ENCODE results near the gene CDCP1. TPM values are rescaled to one million over a fixed set of nuclear protein-coding genes. Genes with fewer than 3 reads are reported as not detected.

The CDCP1 gene
- total RNA-seq, 1 donor, result 7.6 TPM

DNA sequence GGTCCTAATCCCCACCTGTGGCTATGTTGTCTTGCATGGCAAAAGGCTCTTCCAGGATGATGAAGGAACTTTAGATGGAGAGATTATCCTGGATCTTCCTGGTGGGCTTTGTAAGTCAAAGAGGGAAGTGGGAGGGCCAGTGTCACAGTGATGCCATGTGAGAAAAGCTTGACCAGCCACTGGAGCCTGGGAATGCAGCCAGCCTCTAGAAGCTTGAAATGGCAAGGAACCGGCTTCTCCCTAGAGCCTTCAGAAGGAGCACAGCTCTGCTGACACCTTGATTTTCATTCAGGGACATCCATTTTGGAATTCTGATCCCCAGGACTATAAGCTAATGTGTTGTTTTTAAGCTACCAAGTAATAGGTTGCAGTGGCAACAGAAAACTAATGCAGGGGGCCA lies 61.8 kb downstream of the CDCP1 start:
- Histone ChIP-seq H3K4me2 (ENCODE audit: insufficient read depth, low read length) (no peak overlapping the region), H3K27me3 (ENCODE audit: insufficient read depth, low read length) (no peaks in the 10 kb centered on the region)

DNA sequence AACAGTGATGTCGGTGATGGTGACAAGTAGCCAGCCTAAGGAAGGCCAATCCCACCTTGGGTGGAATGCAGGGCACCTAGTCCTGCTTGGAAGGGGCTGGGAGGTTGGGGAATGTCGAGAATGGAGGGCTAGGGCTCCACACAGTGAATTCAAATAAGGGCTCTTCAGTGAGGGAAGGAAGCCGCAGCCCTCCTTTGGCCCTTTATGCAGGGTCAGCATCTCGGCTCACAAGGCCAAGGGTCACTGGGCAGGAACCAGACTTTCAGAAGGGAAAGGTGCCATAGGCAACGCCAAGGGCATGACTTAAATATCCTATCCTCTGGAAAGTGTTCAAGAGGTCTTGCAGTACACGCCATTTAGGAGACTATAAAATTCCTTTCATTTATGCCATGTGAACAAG lies 63.2 kb downstream of the CDCP1 start:
- Histone ChIP-seq H3K36me3 (ENCODE audit: insufficient read depth, low read length) (no peaks in the 10 kb centered on the region), H3K9me3 (ENCODE audit: low read depth, low read length) (no peaks in the 10 kb centered on the region), H3K4me3 (ENCODE audit: insufficient read depth, low read length) (no peak overlapping the region), H3K79me2 (ENCODE audit: insufficient read depth, low read length) (no peaks in the 10 kb centered on the region), H3K4me2 (ENCODE audit: insufficient read depth, low read length) (no peak overlapping the region), H4K20me1 (ENCODE audit: insufficient read depth, low read length) (no peaks in the 10 kb centered on the region), H3K4me1 (ENCODE audit: insufficient read depth, low read length) (peaks cover 35% of the 10 kb centered on the region), H3K27me3 (ENCODE audit: insufficient read depth, low read length) (no peaks in the 10 kb centered on the region), H2AFZ (ENCODE audit: low read length) (no peak overlapping the region), H3K27ac (ENCODE audit: low read depth, low read length) (no peak overlapping the region)
- TF ChIP-seq, protein P1, sequence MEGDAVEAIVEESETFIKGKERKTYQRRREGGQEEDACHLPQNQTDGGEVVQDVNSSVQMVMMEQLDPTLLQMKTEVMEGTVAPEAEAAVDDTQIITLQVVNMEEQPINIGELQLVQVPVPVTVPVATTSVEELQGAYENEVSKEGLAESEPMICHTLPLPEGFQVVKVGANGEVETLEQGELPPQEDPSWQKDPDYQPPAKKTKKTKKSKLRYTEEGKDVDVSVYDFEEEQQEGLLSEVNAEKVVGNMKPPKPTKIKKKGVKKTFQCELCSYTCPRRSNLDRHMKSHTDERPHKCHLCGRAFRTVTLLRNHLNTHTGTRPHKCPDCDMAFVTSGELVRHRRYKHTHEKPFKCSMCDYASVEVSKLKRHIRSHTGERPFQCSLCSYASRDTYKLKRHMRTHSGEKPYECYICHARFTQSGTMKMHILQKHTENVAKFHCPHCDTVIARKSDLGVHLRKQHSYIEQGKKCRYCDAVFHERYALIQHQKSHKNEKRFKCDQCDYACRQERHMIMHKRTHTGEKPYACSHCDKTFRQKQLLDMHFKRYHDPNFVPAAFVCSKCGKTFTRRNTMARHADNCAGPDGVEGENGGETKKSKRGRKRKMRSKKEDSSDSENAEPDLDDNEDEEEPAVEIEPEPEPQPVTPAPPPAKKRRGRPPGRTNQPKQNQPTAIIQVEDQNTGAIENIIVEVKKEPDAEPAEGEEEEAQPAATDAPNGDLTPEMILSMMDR (IDR thresholded peaks at IDR 0.05; ENCODE audit: extremely low read depth, low read depth, low read length), result no peak
- DNase-seq (ENCODE audit: insufficient read length, low spot score, missing footprints), result no peak

More for the DNA sequence above, 61.8 kb downstream of the CDCP1 start:
- no peaks in the 10 kb centered on the region for H3K36me3 ChIP-seq (ENCODE audit: insufficient read depth, low read length)
- no peak overlapping the region for H3K4me3 ChIP-seq (ENCODE audit: insufficient read depth, low read length)
- peaks cover 35% of the 10 kb centered on the region for H3K4me1 ChIP-seq (ENCODE audit: insufficient read depth, low read length)
- no peaks in the 10 kb centered on the region for H3K79me2 ChIP-seq (ENCODE audit: insufficient read depth, low read length)
- no peaks in the 10 kb centered on the region for H3K9me3 ChIP-seq (ENCODE audit: low read depth, low read length)
- H3K27ac ChIP-seq (ENCODE audit: low read depth, low read length), result peak overlapping the region; percentile 42
- no peak overlapping the region for H2AFZ ChIP-seq (ENCODE audit: low read length)
- no peak for DNase-seq (ENCODE audit: insufficient read length, low spot score, missing footprints)
- H4K20me1 ChIP-seq (ENCODE audit: insufficient read depth, low read length), result no peaks in the 10 kb centered on the region
- TF ChIP-seq, protein P1 (IDR thresholded peaks at IDR 0.05; ENCODE audit: extremely low read depth, low read depth, low read length), result no peak

DNA sequence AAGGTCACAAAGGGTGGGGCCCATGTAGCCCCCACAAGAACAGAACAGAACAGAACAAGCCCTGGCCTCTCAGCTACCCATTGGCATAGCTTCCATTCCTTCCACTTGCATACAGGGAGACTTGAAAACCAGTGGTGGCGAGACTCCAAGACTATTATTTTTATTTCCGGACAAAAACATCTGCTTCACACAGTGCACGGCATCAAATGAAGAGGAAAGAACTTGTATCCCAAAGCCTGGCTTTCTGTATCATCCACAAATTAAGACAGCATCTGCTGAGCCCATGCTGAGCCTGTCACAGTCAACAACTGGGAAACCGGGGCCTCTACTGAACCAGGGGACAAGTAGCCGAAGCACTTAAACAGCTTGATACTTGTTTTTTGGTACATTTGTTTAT lies 64.0 kb downstream of the CDCP1 start:
- Histone ChIP-seq H3K4me3 (ENCODE audit: insufficient read depth, low read length) (no peak overlapping the region), H4K20me1 (ENCODE audit: insufficient read depth, low read length) (no peaks in the 10 kb centered on the region), H3K79me2 (ENCODE audit: insufficient read depth, low read length) (no peaks in the 10 kb centered on the region), H3K27ac (ENCODE audit: low read depth, low read length) (peak overlapping the region; percentile 2), H3K4me2 (ENCODE audit: insufficient read depth, low read length) (no peak overlapping the region), H3K36me3 (ENCODE audit: insufficient read depth, low read length) (no peaks in the 10 kb centered on the region), H2AFZ (ENCODE audit: low read length) (peak overlapping the region; percentile 33), H3K4me1 (ENCODE audit: insufficient read depth, low read length) (peaks cover 35% of the 10 kb centered on the region), H3K27me3 (ENCODE audit: insufficient read depth, low read length) (no peaks in the 10 kb centered on the region), H3K9me3 (ENCODE audit: low read depth, low read length) (no peaks in the 10 kb centered on the region)
- TF ChIP-seq, protein P1 (IDR thresholded peaks at IDR 0.05; ENCODE audit: extremely low read depth, low read depth, low read length), result no peak
- DNase-seq (ENCODE audit: insufficient read length, low spot score, missing footprints), result peak; percentile 77

DNA sequence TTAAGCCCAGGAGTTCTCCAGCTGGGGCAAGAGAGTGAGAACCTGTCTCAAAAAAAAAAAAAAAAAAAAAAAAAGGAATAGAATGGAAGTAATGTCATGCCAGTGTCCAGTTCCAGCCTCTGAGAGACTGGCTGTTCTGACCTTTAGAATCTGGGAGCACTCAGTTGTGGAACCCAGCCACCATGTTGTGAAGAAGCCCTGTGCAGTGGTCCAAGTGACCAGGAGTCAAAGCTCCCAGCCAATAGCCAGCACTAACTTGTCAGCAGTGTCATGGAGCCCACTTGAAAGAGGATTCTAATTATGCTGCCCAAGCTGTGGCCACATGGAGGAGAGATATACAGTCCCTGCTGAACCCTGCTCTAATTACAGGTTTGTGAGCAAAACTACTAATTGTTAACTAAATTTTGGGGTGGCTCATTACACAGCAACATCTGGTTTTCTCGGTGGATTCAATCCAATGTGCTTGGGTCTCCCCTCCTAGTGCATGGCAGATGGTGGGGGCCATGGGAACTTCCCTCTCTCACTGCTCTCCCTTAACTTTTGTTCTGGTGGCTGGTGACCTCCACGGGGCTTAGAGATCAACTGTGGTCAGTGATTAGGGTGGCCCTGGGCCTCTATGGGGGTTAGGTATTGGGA lies 64.6 kb downstream of the CDCP1 start:
- Histone ChIP-seq H3K79me2 (ENCODE audit: insufficient read depth, low read length) (no peaks in the 10 kb centered on the region), H3K27ac (ENCODE audit: low read depth, low read length) (peak overlapping the region; percentile 2), H3K4me3 (ENCODE audit: insufficient read depth, low read length) (no peak overlapping the region), H3K4me1 (ENCODE audit: insufficient read depth, low read length) (peaks cover 35% of the 10 kb centered on the region), H3K27me3 (ENCODE audit: insufficient read depth, low read length) (no peaks in the 10 kb centered on the region), H3K36me3 (ENCODE audit: insufficient read depth, low read length) (no peaks in the 10 kb centered on the region), H3K4me2 (ENCODE audit: insufficient read depth, low read length) (no peak overlapping the region), H4K20me1 (ENCODE audit: insufficient read depth, low read length) (no peaks in the 10 kb centered on the region), H3K9me3 (ENCODE audit: low read depth, low read length) (no peaks in the 10 kb centered on the region), H2AFZ (ENCODE audit: low read length) (no peak overlapping the region)
- TF ChIP-seq, protein P1 (IDR thresholded peaks at IDR 0.05; ENCODE audit: extremely low read depth, low read depth, low read length), result no peak
- no peak for DNase-seq (ENCODE audit: insufficient read length, low spot score, missing footprints)

Measured in osteoblast (primary cell).